GM23248 (cell line): ENCODE measurements around the gene KCTD20.
"Not testable (repeated sequence)": the region's sequence is repeated elsewhere in the genome, so short reads cannot be mapped to it uniquely, and the experiment has no call there.

Experiments used
- EZH2 ChIP-seq: fragments of 200-600 bp; sonication (generic); IDR thresholded peaks from 2 replicates; pipeline ENCODE4 v1.6.1; 2018; ENCODE audit warnings: antibody characterized with exemption, mild to moderate bottlenecking; ENCODE audit not compliant: insufficient read depth, poor library complexity, severe bottlenecking
- EZH2phosphoT487 ChIP-seq: fragments of 200-600 bp; sonication (generic); IDR thresholded peaks from 2 replicates; pipeline ENCODE4 v1.6.1; 2018; ENCODE audit warnings: antibody characterized with exemption, moderate library complexity, mild to moderate bottlenecking, low read depth; ENCODE audit not compliant: insufficient read depth

- not testable (repeated sequence) for TF ChIP-seq EZH2, EZH2phosphoT487
Measured at GRCh38 chr6:36483326-36483725, 40.5 kb downstream of the KCTD20 start.
